ENCODE measurements around the gene CCDC39. TPM values are rescaled to one million over a fixed set of nuclear protein-coding genes. Genes with fewer than 3 reads are reported as not detected.

CCDC39 gene
- polyA plus RNA-seq (2012; rRNA removed) = not detected in 2 replicates
- polyA plus RNA-seq (2012; cell fraction: cytosol; rRNA removed) = 0.04 TPM in 1 of 2 replicates, not detected in the other
- polyA plus RNA-seq (2012; cell fraction: nucleus; rRNA removed) = not detected in 2 replicates

GRCh38 chr3:180679178-180680096, at the start of gene CCDC39:
Gene CCDC39 (minus strand): TSS chr3:180679489. CDS start chr3:180679380, 109 bp downstream.
- Histone ChIP-seq H2AFZ (ENCODE audit: low read depth) (peak within 1 kb of the TSS; percentile 94), H3K9ac (peak within 1 kb of the TSS; percentile 34; the same call in 1 of the 2 replicates), H3K79me2 (ENCODE audit: insufficient read depth) (no peaks in the 10 kb centered on the region; the same call in 1 of the 2 replicates), H3K27me3 (ENCODE audit: insufficient read depth) (no peaks in the 10 kb centered on the region), H3K4me3 (ENCODE audit: low read depth in 2 of 2, low read length in 1 of 2) (peak within 1 kb of the TSS; percentile 80 to 83), H3K4me2 (peak within 1 kb of the TSS; percentile 89), H3F3A (replicated peaks; ENCODE audit: insufficient read depth) (peaks cover 7% of the 10 kb centered on the region), H4K20me1 (ENCODE audit: insufficient read depth) (no peaks in the 10 kb centered on the region), H3K27ac (ENCODE audit: low read depth in 2 of 2, low read length in 1 of 2) (peak within 1 kb of the TSS; percentile 10 to 22; a peak in 2 of 4 replicates), H3K36me3 (replicated peaks in 1 of 2; ENCODE audit: control insufficient read depth in 1 of 2, insufficient read depth in 2 of 2, low read length in 1 of 2) (no peaks in the 10 kb centered on the region), H3K4me1 (ENCODE audit: control insufficient read depth in 1 of 2, insufficient read depth in 2 of 2, low read depth in 1 of 2, low read length in 1 of 2) (peaks cover 0 to 3% of the 10 kb centered on the region in 2 experiments; a peak in 2 of 4 replicates), H3K9me3 (no peaks in the 10 kb centered on the region), H3K9me2 (no peaks in the 10 kb centered on the region)
- ChIA-PET CTCF (interaction anchor here (0.7 to 1.5 kb wide), 10 partner anchors 10 to 78 kb away, joined by 3 to 6 read pairs (median 3); partner anchors contain the start of gene TTC14), POLR2A (interaction anchor here (0.6 kb wide), 1 partner anchor 1066 kb away, joined by 3 read pairs; no protein-coding TSS in a partner anchor)
- WGBS (ENCODE audit: low lambda C conversion rate) = 3% methylated on average over 54 of the region's 56 CpGs
- TF ChIP-seq MXI1 (IDR thresholded peaks at IDR 0.05; ENCODE audit: low read depth, low read length) = peak; percentile 76; the same call in 1 of the 2 replicates
- TF ChIP-seq NRF1 (IDR thresholded peaks at IDR 0.05; ENCODE audit: low read depth, low read length) = no peak
- TF ChIP-seq CHD2 (IDR thresholded peaks at IDR 0.05; ENCODE audit: low read length, partially characterized antibody) = no peak
- peak; percentile 64; the same call in 1 of the 2 replicates for TF ChIP-seq SIN3A (IDR thresholded peaks at IDR 0.05; ENCODE audit: borderline replicate concordance, low read depth, low read length)
- TF ChIP-seq EZH2phosphoT487 (IDR thresholded peaks at IDR 0.05; ENCODE audit: borderline replicate concordance, low read depth) = no peak
- TF ChIP-seq GATA2 (CRISPR knock-in tag; IDR thresholded peaks at IDR 0.05) = no peak
- no peak for TF ChIP-seq MEF2A (IDR thresholded peaks at IDR 0.05; ENCODE audit: borderline replicate concordance, low read depth)
- TF ChIP-seq POLR2AphosphoS5 (IDR thresholded peaks at IDR 0.05; ENCODE audit: low read depth, low read length) = 0 out of 2 replicates have a peak, but pooled peaks have one; percentile 28
- TF ChIP-seq REST (IDR thresholded peaks at IDR 0.05; ENCODE audit: low read depth, low read length) = no peak
- no peak for TF ChIP-seq EP300 (IDR thresholded peaks at IDR 0.05; ENCODE audit: borderline replicate concordance in 1 of 2, low read depth in 1 of 2, low read length in 1 of 2)
- TF ChIP-seq RCOR1 (IDR thresholded peaks at IDR 0.05; ENCODE audit: low read length) = no peak
- no peak for TF ChIP-seq IRF3 (IDR thresholded peaks at IDR 0.05; ENCODE audit: low read depth, low read length)
- no peak for TF ChIP-seq RXRA (IDR thresholded peaks at IDR 0.05; ENCODE audit: borderline replicate concordance, low read depth)
- TF ChIP-seq FOXM1 (IDR thresholded peaks at IDR 0.05; ENCODE audit: low read depth) = no peak
- TF ChIP-seq TAF1 (IDR thresholded peaks at IDR 0.05; ENCODE audit: borderline replicate concordance, low read depth, low read length) = no peak
- TF ChIP-seq USF2 (IDR thresholded peaks at IDR 0.05; ENCODE audit: borderline replicate concordance, low read depth, low read length) = no peak
- TF ChIP-seq ELF1 (IDR thresholded peaks at IDR 0.05) = no peak
- TF ChIP-seq MAX (IDR thresholded peaks at IDR 0.05; ENCODE audit: low read depth) = peak; percentile 39
- no peak for TF ChIP-seq FOSL2 (IDR thresholded peaks at IDR 0.05; ENCODE audit: borderline replicate concordance, low read depth)
- TF ChIP-seq GABPA (IDR thresholded peaks at IDR 0.05; ENCODE audit: low read depth) = peak; percentile 85
- peak; percentile 77 for DNase-seq
